Ishikawa (cell line): ENCODE measurements around the gene PTPN2.

Source experiments
- CEBPB ChIP-seq: IDR thresholded peaks from 2 replicates; pipeline ENCODE4 v1.6.1; 2012
- CREB1 ChIP-seq: IDR thresholded peaks from 2 replicates; pipeline ENCODE4 v1.6.1; 2012; ENCODE audit warnings: low read depth
- EGR1 ChIP-seq: IDR thresholded peaks from 2 replicates; pipeline ENCODE4 v1.6.1; 2012
- EP300 ChIP-seq: IDR thresholded peaks from 2 replicates; pipeline ENCODE4 v1.6.1; 2012; ENCODE audit warnings: borderline replicate concordance
- FOXM1 ChIP-seq: IDR thresholded peaks from 2 replicates; pipeline ENCODE4 v1.6.1; 2012; ENCODE audit warnings: low read depth, borderline replicate concordance
- MAX ChIP-seq: IDR thresholded peaks from 2 replicates; pipeline ENCODE4 v1.6.1; 2012
- NFIC ChIP-seq: IDR thresholded peaks from 2 replicates; pipeline ENCODE4 v1.6.1; 2012
- RAD21 ChIP-seq: IDR thresholded peaks from 2 replicates; pipeline ENCODE4 v1.6.1; 2012; ENCODE audit warnings: low read depth
- REST ChIP-seq: IDR thresholded peaks from 2 replicates; pipeline ENCODE4 v1.6.1; 2012; ENCODE audit warnings: low read depth, mild to moderate bottlenecking
- TAF1 ChIP-seq: IDR thresholded peaks from 2 replicates; pipeline ENCODE4 v1.6.1; 2012; ENCODE audit warnings: low read depth, mild to moderate bottlenecking
- TCF12 ChIP-seq: IDR thresholded peaks from 2 replicates; pipeline ENCODE4 v1.6.1; 2012; ENCODE audit warnings: low read depth
- TEAD4 ChIP-seq: IDR thresholded peaks from 2 replicates; pipeline ENCODE4 v1.6.1; 2012
- YY1 ChIP-seq: IDR thresholded peaks from 2 replicates; pipeline ENCODE4 v1.6.1; 2012; ENCODE audit warnings: low read depth

- TF ChIP-seq FOXM1 (no peak), EP300 (no peak), EGR1 (no peak), TEAD4 (no peak), RAD21 (no peak), REST (no peak), TAF1 (no peak), MAX (no peak), CREB1 (no peak), NFIC (no peak), TCF12 (no peak), YY1 (no peak), CEBPB (no peak)
Measured at GRCh38 chr18:12930908-12931307, 46.9 kb upstream of the PTPN2 start.
